GM21723 (cell line): ENCODE data around the gene RFX1.
"Not testable (repeated sequence)": the region's sequence is repeated elsewhere in the genome, so short reads cannot be mapped to it uniquely, and the experiment has no call there.

Source experiments
- ATAC-seq: cut with Tn5 transposase; IDR thresholded peaks from one replicate; pipeline ENCODE4 v1.9.1; 2021; ENCODE audit warnings: mild to moderate bottlenecking, moderate library complexity; ENCODE audit not compliant: unreplicated experiment

RFX1 gene

GRCh38 chr19:14027856-14028450 is 21.8 kb upstream of the RFX1 start, which contains the start of gene RLN3:
RLN3 (plus strand) TSS chr19:14028148; CDS start chr19:14028205, 57 bp downstream.
- no peak for ATAC-seq

- not testable (repeated sequence) for ATAC-seq
Observed at GRCh38 chr19:14026652-14027192, 20.6 kb upstream of the RFX1 start.

- ATAC-seq = no peak
Observed at GRCh38 chr19:14023404-14024235, 17.5 kb upstream of the RFX1 start.

GRCh38 chr19:14022469-14022868 is 16.3 kb upstream of the RFX1 start:
- no peak for ATAC-seq

- no peak for ATAC-seq
Observed at GRCh38 chr19:14021474-14021873, 15.4 kb upstream of the RFX1 start.

- not testable (repeated sequence) for ATAC-seq
Observed at GRCh38 chr19:14019739-14020138, 13.6 kb upstream of the RFX1 start.

- no peak for ATAC-seq
Observed at GRCh38 chr19:14019100-14019499, 13.0 kb upstream of the RFX1 start.

- ATAC-seq = peak; percentile 80
Observed at GRCh38 chr19:14015524-14016035, 9.5 kb upstream of the RFX1 start.

GRCh38 chr19:14012378-14012915 is 6.3 kb upstream of the RFX1 start:
- no peak for ATAC-seq

- peak; percentile 42 for ATAC-seq
Observed at GRCh38 chr19:14006766-14007562, 844 bp upstream of the RFX1 start.

- ATAC-seq = peak; percentile 20
Observed at GRCh38 chr19:14005349-14006084, 603 bp downstream of the RFX1 start.

GRCh38 chr19:14004619-14005348 is 1.3 kb downstream of the RFX1 start:
- ATAC-seq = no peak

GRCh38 chr19:14003251-14004055 is 2.7 kb downstream of the RFX1 start:
- no peak for ATAC-seq

GRCh38 chr19:14002571-14003250 is 3.4 kb downstream of the RFX1 start:
- ATAC-seq = no peak

- no peak for ATAC-seq
Observed at GRCh38 chr19:14000691-14001375, 5.3 kb downstream of the RFX1 start.

GRCh38 chr19:13999085-13999484 is 7.0 kb downstream of the RFX1 start:
- ATAC-seq = no peak

- no peak for ATAC-seq
Observed at GRCh38 chr19:13998426-13998825, 7.7 kb downstream of the RFX1 start.

- ATAC-seq = no peak
Observed at GRCh38 chr19:13997631-13997962, 8.5 kb downstream of the RFX1 start.
